Skeletal muscle satellite cell (primary cell): ENCODE measurements around the gene BRD9.
"Not testable (repeated sequence)": the region's sequence is repeated elsewhere in the genome, so short reads cannot be mapped to it uniquely, and the experiment has no call there.

Experiments used
- H3K27me3 ChIP-seq: 2 replicates; pipeline ENCODE4 v1.7.0; 2013; ENCODE audit warnings: low read length; ENCODE audit not compliant: control insufficient read depth, insufficient read depth
- H3K36me3 ChIP-seq: 2 replicates; pipeline ENCODE4 v1.7.0; 2013; ENCODE audit warnings: mild to moderate bottlenecking, control low read depth, low read length; ENCODE audit not compliant: insufficient read depth
- H3K4me1 ChIP-seq: 2 replicates; pipeline ENCODE4 v1.7.0; 2013; ENCODE audit warnings: low read length; ENCODE audit not compliant: control insufficient read depth, insufficient read depth
- H3K4me2 ChIP-seq: 2 replicates; pipeline ENCODE4 v1.7.0; 2013; ENCODE audit warnings: mild to moderate bottlenecking, low read length
- H3K4me3 ChIP-seq: 2 replicates; pipeline ENCODE4 v1.7.0; 2013; ENCODE audit warnings: low read length
- H3K9ac ChIP-seq: 2 replicates; pipeline ENCODE4 v1.7.0; 2013; ENCODE audit warnings: mild to moderate bottlenecking, low read depth, low read length, moderate library complexity
- H3K9me3 ChIP-seq: replicated peaks from 2 replicates; pipeline ENCODE4 v1.7.0; 2013; ENCODE audit warnings: mild to moderate bottlenecking, control low read depth, low read length

BRD9 gene

DNA sequence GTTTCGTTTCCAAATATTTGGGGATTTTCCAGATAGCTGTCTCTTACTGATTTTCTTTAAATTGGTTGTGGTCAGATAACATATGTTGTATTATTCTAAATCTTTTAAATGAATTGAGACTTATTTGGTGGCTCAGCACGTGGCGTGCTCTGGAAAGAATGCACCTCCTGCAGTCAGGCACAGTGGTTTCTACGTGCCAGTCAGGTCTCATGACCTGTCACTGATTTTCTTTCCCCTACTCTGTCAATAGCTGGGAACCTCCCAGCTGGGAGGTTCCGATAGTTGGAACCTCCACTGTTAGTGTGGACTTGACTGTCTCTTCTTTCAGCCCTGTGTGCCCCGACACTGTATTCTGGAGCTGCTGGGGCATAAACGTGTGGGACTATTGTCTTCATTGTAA, 27.7 kb upstream of the BRD9 start:
- no peak overlapping the region for H3K4me3 ChIP-seq
- no peak overlapping the region for H3K4me2 ChIP-seq
- no peaks in the 10 kb centered on the region for H3K36me3 ChIP-seq
- H3K4me1 ChIP-seq: no peaks in the 10 kb centered on the region
- H3K27me3 ChIP-seq: peaks cover under 1% of the 10 kb centered on the region
- H3K9me3 ChIP-seq: no peaks in the 10 kb centered on the region
- H3K9ac ChIP-seq: no peak overlapping the region

GRCh38 chr5:919356-920000, 26.9 kb upstream of the BRD9 start:
- H3K36me3 ChIP-seq: peaks cover 4% of the 10 kb centered on the region

GRCh38 chr5:918717-919116, 26.1 kb upstream of the BRD9 start:
- not testable (repeated sequence) for H3K27me3 ChIP-seq, H3K9ac ChIP-seq, H3K4me1 ChIP-seq, H3K4me3 ChIP-seq, H3K4me2 ChIP-seq, H3K36me3 ChIP-seq, H3K9me3 ChIP-seq

More at GRCh38 chr5:919356-920000, 26.9 kb upstream of the BRD9 start:
- Histone ChIP-seq H3K4me1 (no peaks in the 10 kb centered on the region), H3K4me3 (no peak overlapping the region), H3K9me3 (no peaks in the 10 kb centered on the region), H3K9ac (no peak overlapping the region), H3K4me2 (no peak overlapping the region), H3K27me3 (no peaks in the 10 kb centered on the region)

- Histone ChIP-seq H3K4me3 (no peak overlapping the region), H3K36me3 (peaks cover 17% of the 10 kb centered on the region), H3K27me3 (no peaks in the 10 kb centered on the region), H3K9me3 (no peaks in the 10 kb centered on the region), H3K4me2 (no peak overlapping the region), H3K9ac (no peak overlapping the region), H3K4me1 (no peaks in the 10 kb centered on the region)
These were observed 24.1 kb upstream of the BRD9 start for GRCh38 chr5:916441-917293.

- H3K36me3 ChIP-seq: peaks cover 17% of the 10 kb centered on the region
These were observed 23.3 kb upstream of the BRD9 start for GRCh38 chr5:915946-916345.

DNA sequence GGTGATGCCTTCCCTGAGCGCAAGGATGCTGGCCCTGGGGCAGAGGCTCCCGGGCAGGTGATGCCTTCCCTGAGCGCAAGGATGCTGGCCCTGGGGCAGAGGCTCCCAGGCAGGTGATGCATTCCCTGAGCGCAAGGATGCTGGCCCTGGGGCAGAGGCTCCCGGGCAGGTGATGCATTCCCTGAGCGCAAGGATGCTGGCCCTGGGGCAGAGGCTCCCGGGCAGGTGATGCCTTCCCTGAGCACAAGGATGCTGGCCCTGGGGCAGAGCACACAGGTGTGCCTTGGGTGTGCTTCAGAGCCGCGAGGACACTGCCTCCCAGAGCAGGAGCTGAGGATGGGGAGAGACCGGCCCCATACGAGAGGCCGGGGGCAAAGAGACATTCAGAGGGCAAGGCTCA, 22.7 kb upstream of the BRD9 start:
- H3K4me1 ChIP-seq, H3K4me3 ChIP-seq, H3K27me3 ChIP-seq, H3K9me3 ChIP-seq, H3K9ac ChIP-seq, H3K4me2 ChIP-seq: not testable (repeated sequence)
- peaks cover 21% of the 10 kb centered on the region for H3K36me3 ChIP-seq

More at GRCh38 chr5:915946-916345, 23.3 kb upstream of the BRD9 start:
- Histone ChIP-seq H3K9me3 (no peaks in the 10 kb centered on the region), H3K4me1 (no peaks in the 10 kb centered on the region), H3K4me2 (no peak overlapping the region), H3K9ac (no peak overlapping the region), H3K27me3 (no peaks in the 10 kb centered on the region), H3K4me3 (no peak overlapping the region)

GRCh38 chr5:914612-915011, 22.0 kb upstream of the BRD9 start:
- Histone ChIP-seq H3K4me2 (no peak overlapping the region), H3K4me1 (no peaks in the 10 kb centered on the region), H3K9ac (no peak overlapping the region), H3K36me3 (peaks cover 24% of the 10 kb centered on the region), H3K27me3 (no peaks in the 10 kb centered on the region), H3K9me3 (no peaks in the 10 kb centered on the region), H3K4me3 (no peak overlapping the region)

DNA sequence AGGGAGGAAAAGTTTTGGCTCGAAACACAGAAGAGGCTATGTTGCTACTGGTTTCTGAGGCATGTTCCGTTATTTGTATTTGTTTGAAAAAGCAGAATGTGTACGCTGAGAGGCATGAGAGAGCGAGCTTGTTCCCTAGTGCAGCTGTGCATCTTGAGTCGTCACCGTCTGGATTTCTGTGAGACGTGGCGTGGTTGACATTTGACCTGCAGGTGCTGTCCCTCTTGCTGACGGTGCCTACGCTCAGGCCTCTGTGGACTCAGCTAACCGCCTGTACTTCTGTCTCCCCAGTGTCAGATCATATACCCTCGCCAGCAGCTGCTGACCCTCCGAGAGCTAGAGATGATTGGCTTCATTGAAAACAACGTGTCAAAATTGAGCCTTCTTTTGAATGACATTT, 21.6 kb upstream of the BRD9 start:
- Histone ChIP-seq H3K4me2 (no peak overlapping the region), H3K9me3 (no peaks in the 10 kb centered on the region), H3K36me3 (peaks cover 24% of the 10 kb centered on the region), H3K4me3 (no peak overlapping the region), H3K4me1 (no peaks in the 10 kb centered on the region), H3K27me3 (no peaks in the 10 kb centered on the region), H3K9ac (no peak overlapping the region)

DNA sequence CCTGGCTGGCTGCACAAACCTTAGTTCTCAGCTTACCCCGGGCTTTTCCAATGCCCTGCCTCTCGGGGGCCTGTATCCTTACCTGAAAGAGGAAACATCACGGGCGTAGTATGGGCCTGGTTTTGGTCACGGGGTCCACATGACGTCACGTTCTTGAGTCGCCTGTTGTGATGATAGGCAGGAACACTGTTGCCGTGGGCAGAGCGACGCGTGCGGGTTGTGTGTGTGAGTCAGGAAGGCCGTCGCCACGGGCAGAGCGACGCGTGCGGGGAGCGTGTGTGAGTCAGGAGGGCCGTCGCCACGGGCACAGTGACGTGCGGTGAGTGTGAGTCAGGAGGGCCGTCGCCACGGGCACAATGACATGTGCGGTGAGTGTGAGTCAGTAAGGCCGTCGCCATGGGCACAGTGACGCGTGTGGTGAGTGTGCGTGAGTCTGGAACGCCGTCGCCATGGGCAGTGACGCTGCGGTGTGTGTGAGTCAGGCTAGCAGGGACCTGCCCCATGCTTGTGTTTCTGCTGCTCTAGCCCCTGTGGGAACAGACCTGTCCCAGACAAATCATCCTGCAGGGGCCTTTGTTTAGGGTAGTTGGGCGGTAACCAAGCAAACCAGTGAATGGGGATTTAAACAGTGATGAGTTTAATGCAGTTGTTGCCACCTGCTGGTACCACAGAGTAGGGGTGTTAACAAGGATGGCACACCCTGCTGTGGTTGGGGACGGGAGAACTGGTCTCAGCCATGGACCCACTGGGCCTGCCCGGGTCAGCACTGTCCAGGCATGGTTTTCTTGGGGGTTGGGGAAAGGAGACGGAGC, 19.9 kb upstream of the BRD9 start:
- Histone ChIP-seq H3K4me1 (no peaks in the 10 kb centered on the region), H3K36me3 (peaks cover 33% of the 10 kb centered on the region), H3K4me3 (no peak overlapping the region), H3K27me3 (no peaks in the 10 kb centered on the region), H3K9me3 (no peaks in the 10 kb centered on the region), H3K9ac (no peak overlapping the region), H3K4me2 (no peak overlapping the region)

DNA sequence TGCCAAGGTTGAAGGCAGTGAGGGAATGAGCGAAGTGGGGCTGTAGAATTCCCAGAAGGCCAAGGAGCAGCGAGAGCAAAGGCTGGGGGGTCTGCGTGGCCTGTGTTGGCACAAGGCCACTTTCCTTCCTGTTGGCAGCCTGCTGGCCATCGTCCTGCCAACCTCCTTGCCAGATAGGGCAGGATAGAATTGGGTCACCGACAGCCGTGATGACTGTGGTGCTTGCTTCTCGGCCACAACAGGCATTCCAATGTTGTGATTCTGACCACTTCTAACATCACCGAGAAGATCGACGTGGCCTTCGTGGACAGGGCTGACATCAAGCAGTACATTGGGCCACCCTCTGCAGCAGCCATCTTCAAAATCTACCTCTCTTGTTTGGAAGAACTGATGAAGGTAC, 19.0 kb upstream of the BRD9 start:
- Histone ChIP-seq H3K4me1 (no peaks in the 10 kb centered on the region), H3K9me3 (no peaks in the 10 kb centered on the region), H3K4me2 (no peak overlapping the region), H3K27me3 (no peaks in the 10 kb centered on the region), H3K36me3 (peaks cover 37% of the 10 kb centered on the region), H3K4me3 (no peak overlapping the region), H3K9ac (no peak overlapping the region)

DNA sequence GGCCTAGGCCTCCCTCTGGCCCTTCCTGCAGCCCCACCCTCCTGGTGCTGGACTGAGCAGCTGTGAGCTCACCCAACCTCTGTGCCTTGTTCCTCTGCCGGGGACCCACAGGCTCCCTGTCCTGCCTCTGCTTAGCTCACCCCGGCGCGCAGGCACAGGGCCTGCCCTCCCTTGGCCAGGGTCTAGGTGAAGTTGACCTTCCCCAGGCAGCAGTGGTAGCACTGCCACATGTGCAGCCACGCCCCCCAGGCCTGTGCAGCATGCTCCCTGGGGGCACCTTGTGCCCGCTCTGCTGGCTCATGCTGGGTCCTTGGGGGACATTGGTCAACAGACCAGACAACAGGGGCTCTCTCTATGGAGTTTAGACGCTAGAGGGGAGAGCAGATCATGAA, 18.2 kb upstream of the BRD9 start:
- Histone ChIP-seq H3K9me3 (no peaks in the 10 kb centered on the region), H3K4me2 (no peak overlapping the region), H3K4me3 (no peak overlapping the region), H3K9ac (no peak overlapping the region), H3K36me3 (peaks cover 37% of the 10 kb centered on the region), H3K4me1 (no peaks in the 10 kb centered on the region), H3K27me3 (no peaks in the 10 kb centered on the region)
